Suprapubic skin (tissue), 4 donors: Measurements from ENCODE around the gene TRMU. TPM values are rescaled to one million over a fixed set of nuclear protein-coding genes. Genes with fewer than 3 reads are reported as not detected.

Experiments
- DNase-seq, 2 donors: peaks; one replicate each; pipeline ENCODE4 v3.0.0-alpha.2; 2019; ENCODE audit warnings: low spot score in 2 of 2
- H3K27ac ChIP-seq: fragments of 200-600 bp; sonication (generic); one replicate; pipeline ENCODE4 v1.5.1; 2019
- H3K27me3 ChIP-seq: fragments of 200-600 bp; sonication (generic); one replicate; pipeline ENCODE4 v1.5.1; 2019
- H3K36me3 ChIP-seq: fragments of 200-600 bp; sonication (generic); one replicate; pipeline ENCODE4 v1.5.1; 2019
- H3K4me1 ChIP-seq: fragments of 200-600 bp; sonication (generic); one replicate; pipeline ENCODE4 v1.5.1; 2019
- H3K4me3 ChIP-seq: fragments of 200-600 bp; sonication (generic); one replicate; pipeline ENCODE4 v1.5.1; 2019; ENCODE audit warnings: mild to moderate bottlenecking
- H3K9me3 ChIP-seq: fragments of 200-600 bp; sonication (generic); one replicate; pipeline ENCODE4 v1.5.1; 2019
- EP300 ChIP-seq: sonication (generic); formaldehyde crosslinking; IDR thresholded peaks from one replicate; pipeline ENCODE4 v1.6.1; 2017; ENCODE audit warnings: antibody characterized with exemption
- POLR2A ChIP-seq, 2 donors: fragments of 450-650 bp; IDR thresholded peaks; one replicate each; pipeline ENCODE4 v1.6.1; 2017; ENCODE audit warnings: antibody characterized with exemption in 2 of 2, mild to moderate bottlenecking in 2 of 2, moderate library complexity in 2 of 2
- POLR2AphosphoS5 ChIP-seq, 3 donors: sonication (generic); formaldehyde crosslinking; IDR thresholded peaks; one replicate each; pipeline ENCODE4 v1.6.1; 2017; ENCODE audit warnings: antibody characterized with exemption in 3 of 3
- WGBS: methylation state at CpG from one replicate; pipeline ENCODE4 v1.1.5; 2018; 5-methylcytosine and 5-hydroxymethylcytosine counted together
- total RNA-seq, 4 donors: library from RNA; depleted of rRNA; stranded (reverse); fragments of >200 nt; gene quantifications; one replicate each; pipeline ENCODE4 v1.1.0, GENCODE V29; 2016
- TF ChIP-seq, protein P1 (sequence below), 2 donors: fragments of 200-600 bp in 1 of 2; fragments of 450-650 bp in 1 of 2; sonication (generic) in 1 of 2; IDR thresholded peaks; one replicate each; pipeline ENCODE4 v1.5.1; 2016 to 2019; ENCODE audit warnings: antibody characterized with exemption in 2 of 2, mild to moderate bottlenecking in 1 of 2, moderate library complexity in 1 of 2

TRMU gene
- total RNA-seq, 4 donors from 2014 or later = 28.3 to 109 (median 40.9) TPM

DNA sequence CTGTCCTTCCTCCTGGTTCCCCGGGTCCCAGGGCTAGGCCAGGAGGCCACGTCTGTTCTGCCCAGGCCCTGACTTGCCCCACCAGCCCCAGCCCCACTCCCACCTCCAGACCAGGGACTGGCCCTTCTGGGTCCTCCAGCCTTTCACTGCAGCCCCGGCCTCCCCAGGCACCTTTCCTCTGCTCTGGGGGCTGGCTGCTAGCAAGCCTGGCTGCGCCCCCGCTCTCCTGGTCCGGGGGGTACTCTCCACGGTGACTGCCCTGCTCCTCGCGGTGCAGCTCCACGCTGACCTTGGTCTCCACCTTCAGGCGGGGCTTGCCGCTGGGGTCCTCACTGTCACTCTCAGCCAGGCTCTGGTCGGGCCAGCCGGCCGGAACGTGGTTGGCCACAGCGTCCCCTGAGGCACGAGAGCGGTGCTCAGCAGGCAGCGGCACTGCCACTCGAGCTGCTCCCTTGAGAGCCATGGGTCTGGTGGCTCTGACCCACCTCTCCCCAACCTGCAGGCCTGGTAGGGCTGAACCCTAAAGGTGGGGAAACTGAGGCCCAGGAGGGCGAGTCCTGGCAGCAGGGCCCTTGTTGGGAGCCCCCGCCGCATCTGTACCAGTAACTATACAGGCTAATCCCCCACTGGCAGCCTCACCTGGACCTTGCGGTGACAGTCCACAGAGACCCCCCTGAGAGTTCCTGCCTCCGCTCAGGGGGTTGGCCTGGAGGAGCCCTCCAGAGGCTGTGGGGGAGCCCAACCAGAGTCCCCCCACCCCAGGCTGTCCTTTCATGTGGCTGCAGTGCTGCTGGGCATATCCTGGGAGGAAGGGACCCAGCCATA is 29.0 kb downstream of the TRMU start:
- Histone ChIP-seq H3K27me3 (peaks cover 3% of the 10 kb centered on the region), H3K4me3 (no peak overlapping the region), H3K9me3 (no peaks in the 10 kb centered on the region), H3K36me3 (peaks cover 29% of the 10 kb centered on the region), H3K4me1 (no peaks in the 10 kb centered on the region), H3K27ac (no peak overlapping the region)
- 100% methylated on average over 2 of the region's 26 CpGs for WGBS
- TF ChIP-seq POLR2A (IDR thresholded peaks at IDR 0.05) (no peak), EP300 (no peak), POLR2AphosphoS5 (IDR thresholded peaks at IDR 0.05) (no peak)
- TF ChIP-seq, protein P1, sequence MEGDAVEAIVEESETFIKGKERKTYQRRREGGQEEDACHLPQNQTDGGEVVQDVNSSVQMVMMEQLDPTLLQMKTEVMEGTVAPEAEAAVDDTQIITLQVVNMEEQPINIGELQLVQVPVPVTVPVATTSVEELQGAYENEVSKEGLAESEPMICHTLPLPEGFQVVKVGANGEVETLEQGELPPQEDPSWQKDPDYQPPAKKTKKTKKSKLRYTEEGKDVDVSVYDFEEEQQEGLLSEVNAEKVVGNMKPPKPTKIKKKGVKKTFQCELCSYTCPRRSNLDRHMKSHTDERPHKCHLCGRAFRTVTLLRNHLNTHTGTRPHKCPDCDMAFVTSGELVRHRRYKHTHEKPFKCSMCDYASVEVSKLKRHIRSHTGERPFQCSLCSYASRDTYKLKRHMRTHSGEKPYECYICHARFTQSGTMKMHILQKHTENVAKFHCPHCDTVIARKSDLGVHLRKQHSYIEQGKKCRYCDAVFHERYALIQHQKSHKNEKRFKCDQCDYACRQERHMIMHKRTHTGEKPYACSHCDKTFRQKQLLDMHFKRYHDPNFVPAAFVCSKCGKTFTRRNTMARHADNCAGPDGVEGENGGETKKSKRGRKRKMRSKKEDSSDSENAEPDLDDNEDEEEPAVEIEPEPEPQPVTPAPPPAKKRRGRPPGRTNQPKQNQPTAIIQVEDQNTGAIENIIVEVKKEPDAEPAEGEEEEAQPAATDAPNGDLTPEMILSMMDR (IDR thresholded peaks at IDR 0.05) = no peak
- no peak for DNase-seq

DNA sequence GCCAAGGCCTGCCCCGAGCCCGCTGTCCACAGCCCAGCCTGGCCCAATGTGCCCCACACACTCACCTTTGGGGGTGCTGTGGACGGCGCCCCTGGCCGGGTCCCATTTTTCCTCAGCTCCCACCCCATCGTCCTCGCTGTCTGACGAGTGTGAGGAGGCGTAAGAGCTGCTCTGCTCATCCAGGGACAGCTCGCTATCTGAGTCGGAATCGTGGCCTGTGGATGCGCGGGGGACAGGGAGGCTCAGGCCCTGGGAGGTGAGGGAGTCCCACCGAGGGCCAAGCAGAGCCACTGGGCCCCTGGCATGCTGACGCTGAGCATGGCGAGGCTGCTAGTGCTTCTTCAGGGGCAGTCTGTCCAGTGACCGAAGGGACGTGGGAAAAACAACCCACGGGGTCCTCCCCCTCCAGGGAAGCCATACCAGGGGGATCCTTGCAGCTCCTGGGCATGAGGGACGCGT is 29.7 kb downstream of the TRMU start:
- no peak overlapping the region for H3K27ac ChIP-seq
- TF ChIP-seq POLR2AphosphoS5 (IDR thresholded peaks at IDR 0.05) = no peak
- TF ChIP-seq, protein P1 (IDR thresholded peaks at IDR 0.05) = no peak
- TF ChIP-seq POLR2A (IDR thresholded peaks at IDR 0.05) = no peak
- no peak for TF ChIP-seq EP300
- H3K27me3 ChIP-seq = peaks cover 3% of the 10 kb centered on the region
- no peaks in the 10 kb centered on the region for H3K9me3 ChIP-seq
- no peaks in the 10 kb centered on the region for H3K4me1 ChIP-seq
- H3K4me3 ChIP-seq = no peak overlapping the region
- 94% methylated on average over 17 of the region's 22 CpGs for WGBS
- peaks cover 23% of the 10 kb centered on the region for H3K36me3 ChIP-seq
- DNase-seq = no peak

DNA sequence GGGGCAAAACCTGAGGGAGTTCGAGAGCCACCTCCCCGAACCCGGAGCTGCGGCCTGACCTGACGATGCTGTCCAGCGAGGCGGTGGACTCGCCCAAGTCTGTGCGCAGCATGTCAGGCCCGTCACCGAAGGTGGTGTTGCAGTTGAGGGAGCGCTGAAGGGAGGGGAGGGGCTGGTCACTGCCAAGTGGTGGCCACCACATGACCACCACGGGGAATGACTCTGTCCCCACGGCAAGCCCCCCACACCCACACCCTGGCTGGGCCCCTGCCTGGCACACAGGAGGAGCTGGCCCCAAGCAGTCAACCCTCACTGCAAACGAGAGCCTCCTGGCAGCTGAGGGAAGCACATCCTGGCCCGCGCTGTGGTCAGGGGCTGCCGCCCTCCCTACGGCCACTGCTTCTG is 30.8 kb downstream of the TRMU start:
- H3K27me3 ChIP-seq = peaks cover 3% of the 10 kb centered on the region
- no peak for TF ChIP-seq POLR2AphosphoS5 (IDR thresholded peaks at IDR 0.05)
- no peak for TF ChIP-seq EP300
- TF ChIP-seq POLR2A (IDR thresholded peaks at IDR 0.05) = no peak
- TF ChIP-seq, protein P1 (IDR thresholded peaks at IDR 0.05) = no peak
- no peak for DNase-seq
- H3K36me3 ChIP-seq = peaks cover 23% of the 10 kb centered on the region
- H3K4me3 ChIP-seq = no peak overlapping the region
- 90% methylated on average over 11 of the region's 19 CpGs for WGBS
- no peaks in the 10 kb centered on the region for H3K4me1 ChIP-seq
- no peaks in the 10 kb centered on the region for H3K9me3 ChIP-seq
- no peak overlapping the region for H3K27ac ChIP-seq

DNA sequence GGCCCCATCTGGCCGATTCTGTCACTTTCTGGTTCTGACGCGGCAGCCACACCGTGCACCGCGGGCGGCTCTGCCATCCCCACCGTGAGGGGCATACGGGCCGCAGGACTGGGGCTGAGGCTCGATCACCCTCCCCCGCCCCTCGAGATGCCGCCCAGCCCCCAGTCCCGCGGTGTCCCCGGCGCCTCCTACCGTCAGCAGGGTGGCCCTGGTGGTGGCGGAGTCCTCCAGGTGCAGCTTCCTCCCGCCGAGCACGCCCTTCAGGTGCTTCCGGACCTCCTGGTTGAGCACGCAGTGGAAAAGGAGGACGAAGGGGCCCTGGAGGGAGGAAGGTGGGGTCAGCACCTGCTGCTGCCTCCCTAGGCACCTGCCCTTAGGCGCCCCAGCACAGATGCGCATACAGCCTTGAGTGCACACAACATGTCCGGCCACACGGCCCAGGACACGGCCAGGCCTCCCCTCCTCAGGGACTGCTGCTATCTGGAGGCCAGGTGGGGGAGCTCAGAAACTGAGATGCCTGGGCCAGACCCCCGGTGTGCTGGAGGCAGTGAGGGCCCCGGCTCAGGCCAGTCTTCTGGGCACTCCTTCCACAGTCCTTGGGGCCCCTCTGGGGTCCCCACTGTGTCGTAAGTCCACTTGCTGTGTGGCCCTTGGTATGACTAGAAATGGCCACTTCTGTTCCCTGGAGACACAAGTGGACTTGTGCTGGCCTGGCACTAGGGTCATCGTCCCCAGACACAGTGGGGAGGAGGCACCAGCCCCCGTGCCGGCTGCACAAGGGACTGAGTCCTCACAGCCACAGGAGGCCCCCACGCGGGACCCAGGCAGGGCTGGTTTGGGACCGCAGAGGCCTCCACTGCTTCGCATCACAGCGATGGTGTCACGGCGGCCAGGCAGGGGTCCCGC is 31.5 kb downstream of the TRMU start:
- TF ChIP-seq POLR2A (IDR thresholded peaks at IDR 0.05) (no peak), POLR2AphosphoS5 (IDR thresholded peaks at IDR 0.05) (no peak), EP300 (no peak)
- TF ChIP-seq, protein P1 (IDR thresholded peaks at IDR 0.05) = no peak
- WGBS = 98% methylated on average over 7 of the region's 45 CpGs
- no peak overlapping the region for H3K27ac ChIP-seq
- H3K4me1 ChIP-seq = no peaks in the 10 kb centered on the region
- no peak overlapping the region for H3K4me3 ChIP-seq
- H3K27me3 ChIP-seq = peaks cover 3% of the 10 kb centered on the region
- no peaks in the 10 kb centered on the region for H3K9me3 ChIP-seq
- no peak for DNase-seq
- peaks cover 21% of the 10 kb centered on the region for H3K36me3 ChIP-seq
